Hematopoietic multipotent progenitor cell treated with erythropoietin and hydrocortisone succinate and interleukin-3 and kit ligand, for 4 days (in vitro differentiated cells): Measurements from ENCODE around the gene SYTL5.
A peak's percentile ranks its signal among the peaks of the same experiment; 100 is the strongest.

ENCODE experiments used
- DNase-seq: peaks from one replicate; pipeline ENCODE4 v3.0.0-alpha.2; 2015

Gene SYTL5

DNA sequence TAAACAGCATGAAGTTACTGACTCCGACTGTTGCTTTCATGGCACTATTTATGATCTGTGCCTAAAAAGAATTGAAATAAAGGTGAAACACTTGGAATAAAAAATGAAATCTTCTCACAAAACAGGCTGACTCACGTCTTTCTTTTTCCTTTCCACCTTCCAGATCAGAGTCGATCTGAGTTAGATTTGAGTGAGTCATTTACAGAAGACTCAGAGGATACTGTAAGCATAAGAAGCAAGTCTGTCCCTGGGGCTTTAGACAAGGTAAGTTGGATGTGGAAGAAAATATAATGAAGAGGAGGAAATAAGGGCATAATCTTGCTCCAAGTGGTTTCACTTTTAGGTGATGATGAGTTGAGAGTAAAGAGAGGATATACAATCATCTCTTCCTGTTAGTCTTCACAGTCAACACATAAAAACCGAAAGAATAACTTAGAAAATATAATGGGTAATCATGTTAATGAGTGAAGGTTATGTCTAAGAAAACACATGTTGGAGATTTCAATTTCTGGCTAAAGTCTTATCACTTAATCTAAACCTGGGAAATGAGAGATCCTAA, 89.7 kb downstream of the SYTL5 start:
- DNase-seq: no peak

DNA sequence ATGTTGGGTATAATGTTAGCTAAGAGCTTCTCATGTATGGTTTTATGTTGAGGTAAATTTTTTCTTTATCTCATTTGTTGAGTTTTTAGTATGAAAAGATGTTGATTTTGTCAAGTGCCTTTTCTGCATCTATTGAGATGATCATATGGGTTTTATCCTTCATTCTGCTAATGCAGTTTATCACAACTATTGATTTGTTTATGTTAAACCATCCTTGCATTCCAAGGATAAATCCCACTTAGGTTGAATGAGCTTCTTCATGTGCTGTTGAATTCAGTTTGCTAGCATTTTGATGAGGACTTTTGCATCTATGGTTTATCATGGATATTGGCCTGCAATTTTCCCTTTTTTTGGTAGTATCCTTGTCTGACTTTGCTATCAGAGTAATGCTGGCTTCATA, 93.3 kb downstream of the SYTL5 start:
- DNase-seq: no peak

DNA sequence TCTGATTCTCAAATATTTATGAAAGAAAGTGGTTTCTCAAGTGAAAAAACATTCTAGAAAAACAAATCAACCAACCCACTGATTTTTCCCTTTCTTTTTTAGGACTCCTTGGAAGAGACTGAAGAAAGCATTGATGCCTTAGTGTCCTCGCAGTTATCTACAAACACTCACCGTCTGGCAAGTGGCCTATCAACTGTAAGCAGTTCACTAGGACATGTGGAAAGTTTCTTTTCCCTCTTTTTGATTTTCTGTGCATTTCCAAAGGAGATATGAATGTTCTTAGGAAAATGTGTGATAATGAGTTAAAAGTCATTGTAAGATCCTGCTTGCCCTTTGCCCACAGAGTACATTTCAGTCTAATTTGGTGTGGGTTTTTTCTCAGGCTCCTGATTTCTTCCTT, 95.9 kb downstream of the SYTL5 start:
- no peak for DNase-seq

DNA sequence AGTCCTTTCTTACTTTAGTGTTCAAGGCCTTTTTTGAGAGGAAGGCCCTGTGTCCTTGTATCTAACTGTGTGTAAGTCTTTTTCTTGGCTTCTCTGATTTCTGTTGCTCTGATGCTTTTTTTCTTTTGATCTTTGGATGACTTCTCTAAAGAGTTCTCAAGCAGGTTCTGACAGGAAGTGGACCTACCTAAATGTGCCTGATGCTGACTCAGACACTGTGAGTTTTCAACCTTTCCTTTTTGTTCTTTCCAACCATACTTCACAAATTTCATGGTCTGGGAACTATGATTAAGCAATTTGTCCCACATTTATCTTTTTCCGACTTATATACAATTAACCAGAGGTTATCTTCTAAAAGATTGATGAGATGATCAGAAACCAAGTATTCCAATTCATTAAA, 96.5 kb downstream of the SYTL5 start:
- no peak for DNase-seq

DNA sequence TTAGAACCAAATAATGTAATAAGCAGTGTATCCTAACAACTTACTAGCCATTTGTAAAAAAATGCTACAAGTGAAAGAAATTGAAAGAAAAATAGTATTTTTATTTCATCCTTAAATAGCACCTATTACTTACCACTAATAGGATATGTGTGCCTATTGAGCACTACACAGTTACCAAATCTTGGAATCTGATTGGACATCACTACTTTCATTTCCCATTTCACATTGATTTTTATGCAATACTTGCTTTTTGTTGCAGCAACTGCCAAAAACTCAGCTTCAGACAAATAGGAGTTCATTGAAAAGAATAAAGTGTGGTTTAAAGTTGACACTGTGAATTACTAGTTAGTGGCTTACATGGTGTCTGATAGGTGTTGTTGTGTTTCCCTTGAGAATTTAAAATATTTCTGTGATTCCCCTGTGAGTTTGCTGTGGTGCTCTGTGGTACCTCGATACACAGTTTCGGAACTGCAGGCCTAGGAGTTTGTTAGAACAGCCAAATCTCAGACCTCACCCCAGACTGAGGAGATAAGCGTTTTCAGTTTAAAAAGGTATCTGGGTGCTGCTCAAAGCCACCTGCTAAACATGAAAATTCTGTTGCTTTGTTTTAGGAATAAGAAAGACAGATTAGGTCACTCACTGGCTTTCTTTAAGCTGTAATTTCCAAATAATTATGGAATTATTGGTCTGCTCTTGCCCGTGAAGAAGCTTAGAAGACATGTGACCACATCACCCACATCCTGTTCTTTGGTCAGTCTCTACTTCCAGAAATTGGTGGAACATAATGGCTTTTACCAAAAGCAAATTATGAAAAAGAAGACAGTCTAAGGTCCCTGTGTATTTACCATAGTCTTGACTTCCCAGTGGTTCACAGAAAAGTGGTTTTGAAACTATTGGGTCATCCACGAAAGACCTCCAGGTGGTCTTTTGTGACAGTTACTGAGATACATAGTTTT, 97.8 kb downstream of the SYTL5 start:
- peak; percentile 45 for DNase-seq

DNA sequence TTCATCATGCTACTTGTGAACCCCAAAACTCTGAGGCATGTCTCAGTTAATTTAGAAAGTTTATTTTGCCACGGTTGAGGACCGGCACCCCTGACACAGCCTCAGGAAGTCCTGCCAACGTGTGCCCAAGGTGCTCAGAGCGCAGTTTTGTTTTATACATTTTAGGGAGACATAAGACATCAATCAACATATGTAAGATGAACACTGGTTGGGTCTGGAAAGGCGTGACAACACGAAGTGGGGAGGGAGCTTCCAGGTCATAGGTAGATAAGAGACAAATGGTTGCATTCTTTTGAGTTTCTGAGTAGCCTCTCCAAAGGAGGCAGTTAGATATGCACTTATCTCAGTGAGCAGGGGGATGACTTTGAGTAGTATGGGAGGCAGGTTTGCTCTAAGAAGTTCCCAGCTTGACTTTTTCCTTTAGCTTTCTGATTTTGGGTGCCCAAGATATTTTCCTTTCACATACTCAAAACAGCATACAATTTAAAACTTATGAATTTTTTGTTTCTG, 98.9 kb downstream of the SYTL5 start:
- DNase-seq: no peak

DNA sequence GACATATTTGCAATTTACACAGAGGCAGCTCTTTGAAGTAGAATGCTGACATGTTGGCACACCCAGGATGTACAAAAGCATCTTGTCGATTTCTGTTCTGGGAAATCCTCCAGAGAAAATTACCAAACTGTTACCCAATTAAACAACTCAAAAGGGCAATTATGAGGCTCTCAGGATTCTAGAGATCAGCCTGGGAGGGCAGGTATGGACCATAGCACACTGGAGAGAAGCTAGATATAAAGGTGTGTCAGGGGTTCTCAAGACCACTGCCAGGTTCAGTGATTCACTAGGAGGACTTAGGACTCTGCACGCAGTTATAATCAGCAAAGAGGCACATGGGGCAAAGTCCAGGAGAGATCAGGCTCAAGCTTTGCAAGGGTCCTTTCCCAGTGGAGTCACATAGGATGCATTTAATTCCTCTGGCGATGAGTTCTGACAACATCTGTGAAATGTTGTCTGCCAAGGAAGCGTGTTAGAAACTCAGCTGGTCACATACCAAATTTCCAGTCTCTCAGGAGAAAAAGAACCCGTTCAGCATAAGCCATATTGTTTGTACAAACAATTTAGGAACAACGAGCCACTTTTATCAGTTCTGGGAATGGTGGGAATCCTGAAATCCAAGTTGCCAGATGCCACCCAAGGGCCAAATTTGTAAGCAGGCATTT, 100.8 kb downstream of the SYTL5 start:
- no peak for DNase-seq

DNA sequence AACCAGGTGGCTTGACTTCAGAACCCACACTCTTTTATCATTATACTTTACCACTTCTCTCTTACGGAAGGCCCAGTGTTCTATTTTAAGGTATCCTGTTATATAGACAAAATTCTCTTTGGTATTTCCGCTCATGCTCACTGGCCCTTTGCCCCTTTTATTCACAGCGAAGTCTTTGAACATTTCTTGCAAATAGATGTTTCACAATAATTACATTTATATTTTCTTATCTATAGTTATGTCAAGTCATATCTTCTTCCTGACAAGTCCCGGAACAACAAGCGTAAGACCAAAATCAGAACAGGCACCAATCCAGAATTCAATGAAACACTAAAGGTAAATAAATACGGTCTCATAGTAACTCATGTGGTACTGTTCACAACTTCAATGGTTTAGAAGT, 102.0 kb downstream of the SYTL5 start:
- no peak for DNase-seq

DNA sequence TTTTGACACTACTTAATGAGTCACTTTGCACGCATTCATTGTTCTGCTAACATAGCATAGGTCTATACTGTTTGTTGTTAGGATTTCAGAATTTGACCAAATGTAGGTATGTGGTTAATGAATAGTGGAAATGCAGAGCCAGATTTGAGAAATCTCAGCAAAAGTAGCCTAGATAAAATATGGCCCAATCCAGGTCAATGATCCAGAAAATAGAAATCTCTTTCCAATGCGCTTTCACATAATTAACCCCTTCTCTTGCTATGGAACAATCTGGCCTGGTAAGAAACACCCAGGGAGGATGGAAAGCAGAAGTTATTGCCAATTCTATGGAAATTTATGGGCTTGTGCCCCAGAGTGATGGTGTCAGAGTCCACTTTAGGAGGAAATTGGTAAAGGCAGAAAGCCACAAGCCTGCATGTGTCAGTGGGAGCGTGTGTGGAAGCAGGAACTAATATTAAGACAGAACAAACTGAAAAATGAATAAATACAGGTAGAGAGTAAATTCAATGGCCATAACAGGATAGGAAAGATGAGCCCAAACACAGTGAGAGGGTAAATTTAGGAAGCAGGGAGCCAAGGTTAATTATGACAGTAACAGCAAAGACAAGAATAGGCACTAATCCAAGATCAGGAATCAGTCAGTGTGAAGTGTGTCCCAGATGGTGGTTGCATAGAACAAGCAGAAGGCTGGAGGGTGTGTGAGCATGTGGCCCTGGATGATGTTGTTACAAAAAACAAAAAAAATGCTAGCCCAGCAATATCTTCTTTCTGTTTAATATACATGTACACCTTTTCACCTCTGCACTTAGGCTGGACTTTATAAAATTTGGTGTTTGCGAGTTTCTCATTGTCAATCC, 102.9 kb downstream of the SYTL5 start:
- no peak for DNase-seq

DNA sequence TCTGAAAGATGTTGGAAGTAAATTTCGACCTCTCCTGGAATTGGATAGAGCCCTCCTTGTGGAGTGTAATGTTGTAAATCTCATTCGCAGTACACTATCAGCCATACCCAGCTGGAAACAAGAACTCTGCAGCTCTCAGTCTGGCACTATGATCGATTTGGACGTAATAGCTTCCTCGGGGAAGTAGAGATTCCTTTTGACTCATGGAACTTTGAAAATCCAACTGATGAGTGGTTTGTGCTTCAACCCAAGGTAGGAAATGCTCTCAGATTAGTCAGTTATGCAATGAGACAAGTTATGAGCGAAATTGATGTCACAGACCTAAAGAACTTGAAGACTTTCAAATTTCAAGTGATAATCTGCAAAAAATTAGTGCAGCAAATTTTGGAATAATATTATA, 103.9 kb downstream of the SYTL5 start:
- no peak for DNase-seq

DNA sequence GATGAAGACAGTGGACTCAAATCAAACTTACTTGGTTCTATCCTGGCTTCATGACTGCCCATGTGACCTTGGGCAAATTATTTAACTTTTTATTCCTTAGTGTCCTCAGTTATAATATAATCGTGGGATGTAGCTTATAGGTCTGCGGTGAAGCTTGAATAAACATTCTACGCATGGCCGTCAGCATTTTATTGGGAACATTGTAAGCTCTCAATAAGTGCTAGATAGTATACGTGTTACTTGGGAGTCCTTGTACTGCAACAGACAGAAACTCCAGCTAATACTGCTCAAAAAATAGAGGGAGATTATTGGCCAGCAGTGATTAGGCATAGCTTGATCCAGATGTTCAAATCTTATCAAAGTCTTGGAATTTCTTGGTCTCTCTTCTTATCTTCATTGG, 104.8 kb downstream of the SYTL5 start:
- DNase-seq: no peak

DNA sequence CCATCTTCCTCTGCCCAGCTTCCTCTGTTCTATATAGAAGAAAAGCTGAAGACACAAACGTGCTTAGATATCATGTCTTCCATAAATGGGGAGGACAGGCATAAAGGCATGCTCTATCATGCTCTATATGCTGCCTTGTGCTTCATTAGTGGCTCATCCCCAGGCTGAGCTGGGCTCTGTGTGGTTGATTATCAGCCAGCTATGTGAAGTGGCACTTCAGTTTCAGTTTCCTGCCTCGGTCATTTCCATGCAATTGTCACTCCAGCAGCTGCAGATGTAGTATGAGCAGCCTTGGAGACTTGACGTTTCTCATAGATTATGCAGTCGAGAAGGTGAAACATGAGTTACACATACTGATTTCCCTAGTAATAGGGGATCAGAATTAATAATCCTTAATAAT, 106.2 kb downstream of the SYTL5 start:
- no peak for DNase-seq

DNA sequence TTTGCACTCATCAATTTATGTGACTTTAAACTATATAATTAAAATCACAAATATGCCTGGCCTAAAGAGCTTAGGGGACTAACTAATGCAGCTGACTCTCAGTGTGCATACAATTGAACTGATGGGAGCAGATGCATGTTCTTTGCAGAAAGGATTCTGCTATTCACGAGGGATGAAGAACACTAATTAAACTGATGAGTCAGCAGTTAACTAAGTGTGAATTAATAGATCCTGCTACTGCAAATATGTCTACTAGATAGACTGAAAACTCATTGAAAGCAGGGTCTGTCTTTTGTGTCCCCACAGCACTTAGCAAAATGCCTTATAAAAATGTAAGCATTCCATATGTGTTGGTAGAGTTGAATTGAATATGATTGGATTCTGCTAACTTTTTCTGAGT, 110.4 kb downstream of the SYTL5 start:
- DNase-seq: no peak

DNA sequence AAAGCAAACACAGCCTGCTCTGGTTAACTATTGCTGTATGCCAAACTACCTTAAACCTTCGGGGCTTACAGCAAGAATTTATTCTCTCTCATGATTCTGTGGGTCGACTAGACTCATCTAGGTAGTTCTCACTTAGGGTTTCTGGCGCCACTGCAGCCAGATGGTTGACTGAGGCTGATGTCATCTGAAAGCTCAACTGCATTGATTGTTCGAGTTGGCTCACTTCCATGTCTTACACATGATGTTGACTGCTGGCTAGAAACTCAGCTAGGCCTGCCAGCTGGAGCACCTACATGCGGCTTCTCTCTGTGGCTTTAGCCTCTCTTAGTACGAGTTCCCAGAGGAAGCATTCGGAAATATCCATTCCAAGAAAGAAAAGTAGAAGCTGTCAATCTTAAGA, 111.1 kb downstream of the SYTL5 start:
- no peak for DNase-seq

DNA sequence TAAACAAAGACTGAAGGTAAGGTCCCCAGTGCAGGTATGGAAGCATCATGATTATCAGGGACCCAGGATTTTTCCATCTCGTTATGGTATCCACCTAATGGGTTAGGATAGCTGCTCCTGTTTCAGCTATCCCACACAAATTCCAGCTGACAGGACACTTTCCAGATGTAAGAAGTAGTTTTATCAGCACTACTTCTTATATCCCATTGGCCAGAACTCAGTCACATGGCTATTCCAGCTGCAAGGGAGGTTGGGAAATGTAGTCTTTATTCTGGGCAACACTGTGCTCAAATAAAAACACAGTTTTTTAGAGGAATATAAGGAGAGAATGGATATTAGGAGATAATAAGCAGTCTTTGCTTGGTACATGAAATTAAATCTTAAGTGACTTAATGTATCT, 117.6 kb downstream of the SYTL5 start:
- no peak for DNase-seq

DNA sequence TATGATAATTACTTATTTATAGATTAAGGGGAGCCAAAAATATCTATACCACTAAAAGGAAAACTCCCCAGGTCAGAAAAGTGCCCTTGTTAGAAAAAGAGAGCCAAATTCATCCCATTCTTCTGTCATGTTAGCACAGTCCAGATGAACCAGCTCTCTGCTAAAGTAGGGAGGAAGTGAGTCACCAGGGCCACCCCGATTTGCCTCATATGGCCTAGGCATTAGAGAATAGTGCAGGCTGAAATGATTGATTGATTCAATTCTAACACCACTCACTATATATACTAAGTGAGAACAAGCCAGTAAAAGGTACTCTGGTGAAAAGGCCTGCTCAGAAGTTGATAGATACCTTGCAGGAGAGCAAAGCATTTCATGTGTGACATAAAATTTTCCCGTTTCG, 119.8 kb downstream of the SYTL5 start:
- DNase-seq: no peak

DNA sequence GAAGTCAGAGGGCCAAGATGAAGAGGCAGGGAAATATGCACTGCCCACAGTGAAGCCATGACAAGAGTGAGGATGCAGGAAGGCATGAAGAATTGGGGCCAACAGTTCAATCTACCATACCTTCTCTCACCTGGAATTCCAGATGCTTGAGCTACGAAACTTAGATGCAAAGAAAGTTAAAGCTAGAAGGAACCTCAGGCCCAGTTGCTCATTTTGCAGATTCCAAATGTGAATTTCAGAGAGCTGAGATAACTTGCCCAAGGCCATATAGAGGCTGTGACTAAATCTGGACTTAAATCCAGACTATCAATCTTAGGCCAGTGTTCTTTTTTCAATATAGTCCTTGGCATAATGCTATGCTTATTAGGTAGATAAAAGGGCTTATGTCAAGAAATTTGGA, 121.6 kb downstream of the SYTL5 start:
- DNase-seq: no peak

DNA sequence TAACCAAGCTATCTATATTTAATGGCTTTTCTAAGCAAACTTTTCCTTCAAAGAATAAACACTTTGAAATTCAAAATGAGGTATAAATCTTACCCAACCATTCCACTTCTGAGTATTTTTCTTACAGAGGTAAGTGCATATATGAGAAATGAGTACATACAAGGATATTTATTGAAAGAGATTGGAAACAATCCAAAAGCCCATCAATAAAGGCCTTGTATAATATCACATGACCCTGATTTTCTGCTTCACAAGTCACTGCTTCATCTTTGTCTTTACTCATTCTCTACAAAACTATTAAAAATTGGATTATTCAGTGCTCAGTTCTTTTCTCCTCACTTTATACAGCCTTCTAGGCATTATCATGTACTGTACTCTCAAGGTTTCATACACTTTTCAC, 123.0 kb downstream of the SYTL5 start:
- DNase-seq: no peak

DNA sequence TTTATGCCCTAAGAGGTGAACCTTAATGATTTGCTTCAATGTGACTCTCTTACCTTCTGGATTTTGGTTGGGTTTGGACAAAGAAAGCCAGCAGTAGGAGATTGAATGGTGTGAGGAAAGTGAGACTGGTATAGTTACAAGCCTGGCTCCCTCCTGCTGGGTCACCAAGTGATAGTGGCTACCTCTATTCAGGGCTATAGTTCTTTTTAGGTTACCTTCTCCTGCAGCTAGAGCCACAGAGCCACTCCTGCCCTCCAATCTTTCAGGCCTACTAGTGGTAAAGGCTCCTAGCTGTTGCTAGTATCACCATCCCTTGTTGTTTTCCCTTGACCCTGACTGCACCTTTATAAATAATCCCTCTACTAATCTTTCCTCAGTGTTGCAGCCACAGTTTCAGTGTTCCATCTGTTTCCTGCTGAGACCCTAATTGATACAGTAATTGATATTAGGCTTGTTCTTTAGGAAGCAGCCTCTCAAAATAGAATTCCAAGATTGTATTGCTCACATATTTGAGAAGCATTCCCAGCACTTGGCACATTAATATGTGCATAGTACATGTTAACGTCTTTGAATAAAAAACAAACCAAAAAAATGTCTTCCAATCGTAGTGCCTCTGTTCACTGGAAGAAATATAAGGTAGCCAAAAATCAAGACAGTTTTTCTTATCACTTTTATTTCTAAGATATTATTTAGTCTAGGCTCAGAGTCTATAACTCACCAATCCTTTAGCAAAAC, 132.0 kb downstream of the SYTL5 start:
- no peak for DNase-seq

DNA sequence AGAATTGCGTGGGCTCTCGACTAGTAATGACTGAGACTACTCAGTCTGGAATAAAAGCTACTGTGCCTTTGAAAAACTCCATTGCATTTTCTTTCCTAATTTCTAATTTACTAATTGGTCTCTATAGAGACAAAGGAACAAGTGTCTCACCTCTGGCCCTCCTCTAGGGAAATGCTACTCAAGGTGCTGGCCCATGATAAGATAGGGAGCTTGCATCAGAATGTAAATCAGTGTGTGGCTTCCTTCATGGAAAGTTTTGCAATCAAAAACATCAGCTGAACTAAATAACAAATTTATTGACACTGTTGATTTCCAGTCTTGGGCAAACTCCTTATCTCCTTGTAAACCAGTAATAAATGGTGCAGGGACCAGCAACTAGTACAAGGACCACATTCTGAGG, 132.5 kb downstream of the SYTL5 start:
- DNase-seq: peak; percentile 25

DNA sequence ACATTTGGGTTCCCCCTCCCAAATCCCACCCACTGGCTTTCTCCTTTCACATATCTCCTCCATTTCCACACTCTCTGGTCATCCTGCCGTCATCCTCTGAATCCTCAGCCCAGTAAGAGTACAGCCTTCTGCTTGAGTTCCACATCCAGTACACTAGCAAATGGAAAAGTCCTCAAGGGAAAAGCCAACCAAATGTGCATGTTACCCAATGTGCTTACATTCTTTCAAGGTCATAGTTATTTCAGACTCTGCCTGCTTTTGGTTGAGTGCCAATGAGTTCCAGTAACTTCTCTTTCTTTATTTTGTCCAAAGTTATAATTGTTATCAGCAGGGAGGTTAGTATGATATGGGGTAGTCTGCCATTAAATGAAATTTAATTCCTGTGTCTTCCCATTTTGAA, 136.3 kb downstream of the SYTL5 start:
- DNase-seq: no peak

DNA sequence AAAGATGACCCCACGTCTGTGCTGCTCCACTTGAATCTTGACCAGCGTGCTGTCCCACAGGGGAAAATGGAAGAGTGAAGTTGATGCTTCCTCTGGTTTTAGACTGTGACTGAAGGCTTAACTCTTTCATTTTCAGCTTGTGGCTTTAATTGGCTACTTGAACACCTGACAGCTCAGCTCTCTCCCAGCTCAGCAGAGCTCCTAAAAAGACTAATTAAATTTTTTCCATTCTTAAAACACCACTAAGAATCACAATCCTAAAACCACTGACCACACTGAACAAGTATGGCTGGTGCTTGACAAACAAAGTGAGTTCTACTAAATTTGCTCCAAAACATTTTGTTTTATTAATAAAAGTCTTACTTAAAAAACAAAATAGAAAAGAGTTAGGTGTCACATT, 142.7 kb downstream of the SYTL5 start:
- DNase-seq: no peak
